NK-92 (cell line): ENCODE measurements around the gene STK10.

ENCODE experiments used
- DNase-seq: peaks from one replicate; lab custom pipeline; 2025; ENCODE audit not compliant: unreplicated experiment; lab: John Stamatoyannopoulos, UW

Gene STK10

DNA sequence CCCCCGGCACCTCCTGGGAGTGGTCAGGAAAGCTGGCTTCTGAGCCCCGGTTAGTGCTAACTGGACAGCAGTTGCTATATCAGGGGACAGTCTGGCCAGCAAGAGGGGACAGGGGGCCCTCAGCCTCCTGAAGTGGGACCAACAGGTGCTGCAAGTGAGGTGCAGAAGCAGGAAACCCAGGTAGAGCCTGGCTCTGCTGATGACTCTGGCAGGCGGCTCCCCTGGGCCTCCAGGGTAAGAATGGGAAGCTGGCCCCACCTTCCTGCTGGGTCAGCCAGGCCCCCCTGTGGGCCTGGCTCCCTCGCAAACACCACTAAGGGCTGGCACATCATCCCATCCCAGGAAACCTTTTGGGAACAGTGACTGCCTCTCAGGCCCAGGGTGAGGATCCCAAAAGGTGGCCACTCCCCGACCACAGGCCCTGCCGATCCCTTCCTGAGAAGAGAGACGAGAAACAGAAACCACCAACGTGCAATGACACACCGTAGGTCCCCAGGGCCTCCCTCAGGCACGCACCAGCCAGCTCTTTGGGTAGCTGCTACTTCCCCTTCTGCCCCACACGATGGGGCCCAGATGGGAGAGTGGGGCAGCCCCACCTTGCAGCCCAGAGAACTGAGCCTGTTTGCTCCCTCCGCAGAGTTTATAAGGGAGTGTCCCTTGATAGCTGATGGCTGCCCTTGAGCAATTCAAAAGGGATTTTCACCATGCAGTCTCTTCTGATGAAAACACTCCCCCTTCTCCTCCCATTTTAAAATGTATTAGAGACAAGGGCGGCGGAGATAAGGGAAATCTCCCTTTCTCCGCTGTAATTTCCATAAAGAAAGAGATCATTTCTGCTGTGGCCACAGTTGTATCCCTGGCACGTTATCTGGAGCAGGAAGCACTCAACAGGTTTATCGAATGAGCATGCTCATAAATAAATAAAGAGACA lies 76.8 kb downstream of the STK10 start:
- DNase-seq = no peak

DNA sequence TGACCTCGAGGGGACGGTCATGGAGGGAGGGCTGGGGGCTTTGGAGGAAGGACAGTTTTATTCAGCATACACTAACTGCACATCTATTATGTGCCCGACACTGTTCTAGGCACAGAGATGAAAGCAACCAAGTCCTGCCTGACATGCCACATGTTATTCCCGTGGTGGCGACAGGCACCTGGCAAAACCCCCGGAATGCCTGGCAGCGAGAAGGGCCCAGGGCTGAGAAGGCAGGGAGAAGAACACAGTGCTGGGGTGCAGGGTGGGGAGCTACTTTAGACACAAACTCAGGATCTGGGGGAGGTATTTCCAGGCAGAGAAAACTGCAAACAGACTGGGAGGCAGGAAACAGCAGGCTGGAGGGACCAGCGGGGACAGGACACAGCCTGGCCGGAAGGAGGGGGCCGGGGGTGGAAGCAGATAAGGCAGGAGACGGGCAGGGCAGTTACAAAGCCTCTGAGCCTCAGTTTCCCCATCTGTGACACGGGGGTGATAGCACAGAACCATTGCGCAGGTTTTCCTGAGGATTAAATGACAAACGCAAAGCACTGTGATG lies 77.7 kb downstream of the STK10 start:
- no peak for DNase-seq

DNA sequence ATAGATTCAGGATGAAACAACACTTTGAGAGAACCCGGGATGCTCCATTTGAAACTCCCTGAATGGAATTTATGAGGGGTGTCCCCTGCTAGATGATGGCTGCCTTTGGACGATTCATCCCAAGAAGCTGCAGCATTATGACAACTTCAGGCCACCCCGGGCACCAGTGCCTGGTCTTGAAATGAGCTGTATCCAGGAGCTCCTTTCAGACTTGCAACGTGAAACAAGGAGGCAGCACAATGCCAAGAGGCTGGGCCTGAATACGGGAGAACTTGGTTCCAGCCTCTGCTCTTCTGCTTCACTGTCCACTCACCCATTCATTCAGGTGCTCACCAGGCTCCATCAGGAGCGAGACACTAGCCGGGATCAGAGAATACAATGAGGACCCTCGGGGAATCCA lies 78.3 kb downstream of the STK10 start:
- DNase-seq = no peak

DNA sequence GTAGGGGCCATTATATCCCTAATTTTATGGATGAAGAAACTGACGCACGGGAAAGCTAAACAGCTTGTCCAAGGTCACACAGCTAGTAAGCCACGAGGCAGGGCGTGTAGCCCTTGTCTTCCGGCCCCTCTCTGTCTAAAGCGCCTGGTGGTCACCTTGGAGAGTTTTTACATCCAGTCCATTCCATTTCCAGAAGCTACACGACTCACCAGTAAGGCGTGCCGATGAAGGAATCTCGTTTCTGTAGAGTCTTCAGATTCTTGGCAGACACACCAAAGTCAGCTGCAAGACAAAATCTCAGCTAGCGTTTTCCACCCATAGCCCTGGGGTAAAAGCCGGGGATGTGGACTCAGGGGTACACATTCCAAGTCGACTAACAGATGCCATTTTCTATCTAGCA lies 80.5 kb downstream of the STK10 start:
- no peak for DNase-seq

DNA sequence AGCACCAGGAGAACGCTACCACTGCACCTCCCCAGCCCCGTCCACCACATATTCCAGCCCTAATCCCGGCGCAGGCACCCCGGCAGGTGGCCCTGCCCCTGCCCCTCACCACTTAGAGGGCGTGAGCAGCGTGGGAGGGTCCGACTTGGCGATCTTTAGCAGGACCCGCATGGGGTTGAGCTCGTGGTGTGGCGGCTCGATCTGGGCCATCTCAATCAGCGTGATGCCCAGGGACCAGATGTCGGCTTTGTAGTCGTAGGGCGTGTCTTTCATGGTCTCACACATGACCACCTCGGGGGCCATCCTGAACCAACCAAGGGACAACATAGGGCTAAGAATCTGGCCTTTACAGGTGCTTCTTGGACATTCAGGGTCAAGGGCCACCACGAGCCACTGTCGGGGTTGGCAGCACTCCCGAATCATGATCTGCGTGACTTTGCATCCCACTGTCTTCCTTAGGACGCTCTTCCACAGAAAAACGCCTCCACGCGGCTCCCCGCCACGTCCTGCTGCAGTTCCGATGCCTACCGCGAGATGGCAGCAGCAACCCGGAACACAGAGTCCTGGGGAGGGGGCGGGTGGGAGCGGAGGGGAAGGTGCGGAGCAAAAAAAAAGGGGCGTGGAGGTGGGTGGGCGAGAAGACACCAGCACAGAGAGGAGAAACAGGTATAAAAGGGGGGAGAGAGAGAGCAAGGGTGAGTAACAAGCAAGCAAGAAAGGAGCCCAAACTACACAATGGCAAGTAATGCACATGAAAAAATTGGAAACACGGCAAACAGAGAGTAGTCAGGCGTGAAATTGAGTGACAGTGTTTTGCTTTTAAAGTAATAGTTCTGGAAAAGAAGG lies 81.3 kb downstream of the STK10 start:
- no peak for DNase-seq

DNA sequence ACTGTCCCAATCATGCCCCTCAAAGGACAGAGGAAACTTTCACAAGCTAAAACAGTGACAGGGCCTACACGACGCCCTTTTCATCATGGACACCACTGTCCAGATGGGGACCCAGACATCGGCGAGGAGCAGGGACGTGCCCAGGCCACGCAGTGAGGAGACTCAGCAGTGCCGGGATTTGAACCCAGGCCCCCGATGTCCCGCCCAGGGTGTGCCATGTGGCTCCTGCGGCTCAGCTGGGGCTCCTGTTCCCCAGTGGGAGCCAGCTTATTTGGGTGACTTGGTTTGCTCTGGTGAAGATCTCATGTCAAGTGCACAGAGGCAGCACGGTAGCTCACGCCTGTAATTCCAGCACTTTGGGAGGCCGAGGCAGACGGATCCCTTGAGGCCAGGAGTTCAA lies 82.2 kb downstream of the STK10 start:
- DNase-seq = no peak

DNA sequence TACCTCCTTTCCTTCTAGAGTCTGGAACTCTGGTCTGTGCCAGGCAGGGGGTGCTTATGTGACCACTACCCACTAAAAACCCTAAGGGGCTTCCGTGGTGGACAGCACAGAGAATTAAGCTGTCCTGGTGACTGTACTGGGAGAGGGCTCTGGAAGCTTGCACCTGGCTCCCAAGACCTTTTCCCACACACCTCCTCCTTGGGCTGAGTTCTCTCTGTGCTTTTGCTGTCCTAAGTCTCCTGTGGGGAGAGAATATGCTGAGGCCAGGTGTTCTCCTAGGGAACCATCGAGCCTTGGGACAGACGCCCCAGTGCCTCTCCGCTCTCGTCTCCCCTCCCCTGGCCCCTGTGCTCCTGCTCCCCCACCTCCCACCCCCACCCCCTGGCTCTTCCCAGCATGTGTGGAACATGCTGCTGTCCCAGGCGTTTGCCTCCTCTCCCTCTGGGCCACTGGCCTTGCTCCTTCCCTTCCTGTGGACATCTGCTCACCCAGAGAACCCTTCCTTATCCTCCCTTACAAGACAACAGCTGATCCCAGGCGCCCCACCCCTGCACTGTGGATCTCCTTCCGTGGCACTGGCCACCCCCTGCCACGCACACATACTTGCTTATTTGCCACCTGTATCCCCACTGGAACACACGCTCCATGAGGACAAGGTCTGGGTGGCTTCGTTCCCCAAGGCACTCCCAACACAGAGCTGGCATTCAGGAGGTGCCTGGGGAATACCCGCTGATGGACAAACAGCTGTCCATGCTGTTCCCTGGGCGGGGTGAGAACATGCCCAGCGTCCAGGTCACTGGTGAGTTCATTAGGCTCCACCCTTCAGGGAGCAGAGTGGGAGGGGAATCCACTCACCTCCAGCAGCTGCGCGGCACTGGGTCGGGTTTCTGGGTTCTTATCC lies 83.0 kb downstream of the STK10 start:
- DNase-seq = no peak

DNA sequence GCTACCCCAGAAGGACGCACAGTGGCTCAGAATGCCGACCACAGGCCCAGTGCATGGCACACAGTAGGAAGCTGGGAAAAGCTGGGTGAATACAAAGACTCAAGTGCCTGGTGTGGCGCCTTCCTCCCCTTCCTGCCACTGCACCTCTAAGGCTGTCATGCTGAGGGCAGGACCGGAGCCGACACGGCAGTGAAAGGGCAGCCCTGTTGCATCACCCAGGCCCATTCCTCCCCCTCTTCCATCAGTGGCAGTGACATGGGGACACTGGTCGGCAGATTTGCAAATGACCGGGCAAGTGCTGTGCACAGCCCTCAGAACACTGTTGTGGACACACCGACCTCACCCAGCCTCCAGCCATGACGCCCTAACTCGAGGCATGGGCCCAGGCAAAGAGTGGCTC lies 84.0 kb downstream of the STK10 start:
- DNase-seq = no peak

DNA sequence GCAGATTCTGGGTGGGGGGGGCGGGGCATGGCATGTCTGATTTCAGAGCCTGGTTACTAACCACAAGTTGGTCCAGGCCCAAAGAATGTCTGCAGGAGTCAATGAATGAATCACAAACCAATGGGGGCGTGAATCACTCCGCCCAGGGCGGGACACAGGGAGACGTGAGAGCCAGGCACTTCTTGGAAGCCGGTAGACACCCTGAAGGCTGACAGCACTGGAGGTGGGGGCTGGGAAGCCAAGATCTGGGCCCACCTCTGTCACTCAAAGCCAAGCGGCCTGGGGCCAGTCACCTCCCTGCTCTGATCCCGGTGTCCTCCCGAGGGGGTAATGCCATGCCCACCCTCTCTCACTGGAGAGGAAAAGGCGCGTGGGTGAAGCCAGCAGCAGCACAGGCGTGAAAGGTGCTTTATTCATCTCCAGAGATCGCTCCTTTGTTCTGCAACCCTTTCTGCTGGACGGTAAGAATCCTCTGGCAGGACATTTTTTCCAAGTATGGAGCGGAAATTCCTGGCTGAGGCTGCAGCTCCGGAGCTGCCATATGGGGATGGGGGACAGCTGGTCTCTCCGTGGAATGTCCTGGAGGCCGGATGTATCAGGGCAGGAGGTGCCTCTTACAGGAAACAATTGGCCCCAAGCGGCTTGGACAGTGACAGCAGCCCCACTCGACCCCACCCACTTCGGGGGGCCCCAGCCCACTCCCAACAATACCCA lies 85.0 kb downstream of the STK10 start:
- no peak for DNase-seq

DNA sequence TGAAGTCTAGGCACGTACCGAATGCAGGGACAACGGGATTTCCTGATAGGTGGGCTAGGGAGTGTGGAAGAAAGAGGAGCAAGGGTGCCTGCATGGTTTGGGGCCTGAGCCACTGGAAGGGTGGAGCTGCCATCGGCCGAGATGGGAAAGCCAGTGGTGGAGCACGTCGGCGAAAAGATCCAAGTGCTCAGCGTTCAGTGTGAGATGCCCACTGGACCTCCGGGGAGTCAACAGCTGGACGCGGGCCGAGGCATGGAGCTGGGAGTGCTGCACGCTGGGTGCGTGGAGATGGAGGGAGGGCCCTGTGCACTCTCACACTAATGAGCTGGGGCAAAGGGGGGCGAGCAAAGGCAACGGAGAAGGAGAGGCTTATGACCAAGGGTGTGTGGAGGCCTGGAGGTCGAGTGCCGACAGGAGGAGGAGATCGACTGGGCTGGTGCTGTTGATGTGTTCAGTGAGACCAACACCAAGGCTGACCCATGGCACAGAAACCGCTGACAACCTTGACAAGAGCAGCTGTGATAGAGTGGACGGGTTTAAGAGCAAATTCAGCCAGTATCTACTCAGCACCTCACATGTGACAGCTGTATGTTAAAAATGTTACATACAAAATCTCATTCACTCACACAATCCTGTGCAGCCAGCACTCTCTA lies 85.7 kb downstream of the STK10 start:
- no peak for DNase-seq

DNA sequence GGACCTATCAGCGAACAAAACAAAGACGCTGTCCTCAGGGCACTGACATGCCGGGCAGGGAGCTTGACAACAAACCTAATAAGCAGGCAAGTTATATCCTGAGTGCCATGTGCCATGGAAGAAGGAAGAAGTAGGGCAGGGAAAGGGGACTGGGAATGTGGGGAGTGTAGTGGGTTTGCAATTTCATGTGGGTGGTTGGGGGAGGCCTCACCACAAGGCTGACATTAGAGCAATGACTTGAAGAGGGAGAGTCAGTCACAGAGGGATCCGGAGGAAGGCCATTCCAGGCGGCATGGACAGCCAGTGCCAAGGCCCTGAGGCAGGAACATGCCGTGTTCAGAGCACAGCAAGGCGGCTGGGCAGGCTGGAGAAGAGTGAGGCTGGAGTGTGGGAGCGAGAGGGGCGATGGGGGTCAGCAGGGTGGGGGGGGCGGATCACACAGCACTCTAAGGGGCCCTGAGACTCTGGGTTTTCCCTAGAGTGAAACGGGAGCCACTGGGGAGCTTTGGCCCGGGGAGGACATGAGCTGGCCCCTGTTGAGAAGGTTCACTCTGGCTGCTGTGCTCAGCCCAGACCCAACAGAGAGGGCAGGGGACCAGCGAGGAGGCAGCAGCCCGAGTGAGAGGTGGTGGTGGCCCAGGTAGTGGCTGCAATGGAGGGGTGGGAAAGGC lies 86.3 kb downstream of the STK10 start:
- no peak for DNase-seq

DNA sequence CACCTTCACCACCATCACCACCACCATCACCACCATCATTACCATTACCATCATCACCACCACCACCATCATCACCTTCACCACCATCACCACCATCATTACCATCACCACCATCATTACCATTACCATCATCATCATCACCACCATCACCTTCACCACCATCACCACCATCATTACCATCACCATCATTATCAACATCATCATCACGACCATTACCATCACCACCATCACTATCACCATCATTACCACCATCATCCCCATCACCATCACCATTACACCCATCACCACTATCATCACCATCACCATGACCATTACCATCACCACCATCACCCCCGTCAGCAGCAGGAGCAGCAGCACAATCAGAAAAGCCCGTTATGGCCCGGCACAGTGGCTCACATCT lies 89.1 kb downstream of the STK10 start:
- no peak for DNase-seq

DNA sequence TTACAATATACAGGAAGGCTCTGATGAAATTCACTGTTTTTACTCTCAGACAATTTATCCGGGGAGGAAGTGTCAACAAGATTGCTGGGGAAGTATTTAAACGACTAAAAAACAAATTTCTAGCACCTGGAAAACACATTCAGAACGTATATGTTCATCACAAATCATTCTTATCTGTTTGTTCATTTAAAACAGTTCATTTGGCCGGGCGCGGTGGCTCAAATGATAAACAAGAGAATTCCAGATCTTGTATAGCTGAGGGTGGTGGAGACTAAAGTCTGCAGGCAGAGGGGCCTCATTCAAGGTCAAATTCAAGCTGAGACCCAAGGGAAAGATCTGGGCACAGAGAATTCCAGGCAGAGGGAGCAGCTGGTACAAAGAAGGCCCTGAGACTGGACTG lies 90.0 kb downstream of the STK10 start:
- DNase-seq = no peak

DNA sequence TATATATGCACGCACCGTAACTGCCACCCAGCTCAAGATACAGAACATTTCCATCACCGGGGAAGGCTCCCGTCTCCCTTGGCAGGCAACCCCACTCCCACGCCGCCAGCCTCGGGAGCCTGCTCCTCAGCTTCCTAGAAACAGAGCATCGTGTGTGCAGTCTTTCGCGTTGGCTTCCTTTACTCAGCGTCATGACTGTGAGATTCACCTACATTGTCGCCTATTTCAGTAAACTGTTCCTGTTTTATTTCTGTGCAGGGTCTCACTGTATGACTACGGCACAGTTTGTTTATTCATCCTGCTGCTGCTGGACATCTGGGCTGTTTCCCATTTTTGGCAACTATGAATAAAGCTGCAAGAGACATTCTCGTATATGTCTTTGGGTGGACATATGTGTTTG lies 90.7 kb downstream of the STK10 start:
- no peak for DNase-seq

DNA sequence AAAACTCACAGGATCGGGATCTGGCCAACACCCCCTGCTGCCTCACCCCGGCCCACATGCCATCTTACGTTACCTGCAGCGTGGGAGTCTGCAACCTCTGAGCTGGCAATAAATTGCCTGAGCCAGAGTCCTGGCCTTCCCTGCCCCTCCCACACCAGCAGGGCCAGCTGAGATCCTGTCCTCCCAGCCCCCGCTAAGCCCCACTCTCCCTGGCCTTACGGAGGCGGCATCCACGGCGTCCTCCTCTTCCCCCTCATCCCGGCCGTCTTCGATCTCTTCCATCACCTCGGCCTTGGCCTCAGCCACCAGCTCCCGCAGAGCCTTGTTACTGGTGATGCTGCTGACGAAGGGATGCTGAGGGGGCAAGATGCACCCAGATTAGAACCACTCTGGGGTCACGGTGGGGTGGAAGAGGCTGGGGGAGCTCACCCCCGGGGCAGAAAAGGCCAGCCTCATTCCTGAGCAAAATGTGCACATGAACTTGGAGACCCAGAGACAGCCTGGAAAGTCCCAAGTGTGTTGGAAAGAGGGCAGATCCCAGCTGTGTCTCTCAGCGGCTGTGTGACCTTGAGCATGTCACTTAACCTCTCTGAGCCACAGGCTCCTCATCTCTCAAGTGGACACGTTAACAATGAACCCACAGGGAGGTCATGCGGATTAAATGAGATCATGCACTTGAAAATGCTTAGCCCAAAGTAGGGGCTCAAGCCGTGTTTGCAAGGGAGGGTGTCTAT lies 91.7 kb downstream of the STK10 start:
- DNase-seq = no peak

DNA sequence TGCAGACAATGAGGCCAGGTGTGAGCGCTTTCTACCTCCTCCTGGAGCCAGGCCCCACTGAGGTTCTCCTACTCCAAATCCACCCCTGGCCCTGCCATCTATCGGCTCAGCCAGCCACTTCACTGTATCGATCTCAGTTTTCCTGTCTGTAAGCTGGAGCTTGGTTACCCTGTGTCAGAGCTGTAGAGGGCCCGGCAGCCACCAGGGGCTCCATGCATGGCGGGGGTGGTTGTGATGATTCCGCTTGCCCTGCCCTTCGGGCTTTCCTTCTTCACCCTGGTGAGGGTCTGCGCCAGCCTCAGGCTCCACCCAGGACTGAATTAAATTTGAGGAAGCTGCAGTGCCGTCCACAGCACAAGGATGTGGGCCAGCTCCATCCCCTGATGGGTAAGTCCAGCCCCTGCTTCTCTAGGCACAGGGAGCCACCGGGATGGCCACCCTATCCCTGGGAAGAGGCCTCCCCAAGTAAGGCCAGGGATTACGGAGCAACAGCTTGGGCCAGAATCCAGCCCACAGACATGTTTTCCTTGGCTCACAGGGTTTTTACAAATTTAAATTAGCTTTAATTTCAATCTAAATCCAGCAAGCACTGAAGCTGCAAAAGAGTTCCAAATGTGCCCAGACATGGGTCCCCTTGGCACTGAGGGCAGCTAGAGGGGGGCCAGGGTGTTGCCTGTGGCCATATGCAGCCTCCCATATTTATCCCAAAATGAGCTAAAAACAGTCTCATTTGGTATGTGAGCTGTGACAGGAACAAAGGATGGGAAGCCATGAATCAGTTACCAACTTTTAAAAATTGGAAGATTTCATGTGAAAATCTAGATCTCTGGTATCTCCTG lies 92.4 kb downstream of the STK10 start:
- DNase-seq = no peak

DNA sequence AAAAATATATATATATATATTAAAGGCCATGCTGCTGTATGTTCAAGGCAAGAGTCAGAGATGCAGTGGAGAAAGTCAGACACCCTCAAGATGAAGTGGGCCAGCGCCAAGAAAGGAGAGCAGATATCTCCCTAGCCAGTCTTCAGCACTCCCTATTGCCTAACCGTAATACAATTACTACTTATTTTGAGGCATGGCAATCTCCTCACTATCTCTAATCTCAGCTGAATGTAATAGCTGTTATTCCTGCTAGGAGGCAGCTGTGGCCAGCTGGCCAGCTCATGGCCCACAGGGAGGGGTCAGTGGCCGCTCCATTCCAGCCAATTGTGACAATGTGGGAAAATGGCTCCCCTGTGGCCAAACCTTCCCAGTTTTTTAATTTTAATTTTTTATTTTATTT lies 94.1 kb downstream of the STK10 start:
- DNase-seq = no peak

DNA sequence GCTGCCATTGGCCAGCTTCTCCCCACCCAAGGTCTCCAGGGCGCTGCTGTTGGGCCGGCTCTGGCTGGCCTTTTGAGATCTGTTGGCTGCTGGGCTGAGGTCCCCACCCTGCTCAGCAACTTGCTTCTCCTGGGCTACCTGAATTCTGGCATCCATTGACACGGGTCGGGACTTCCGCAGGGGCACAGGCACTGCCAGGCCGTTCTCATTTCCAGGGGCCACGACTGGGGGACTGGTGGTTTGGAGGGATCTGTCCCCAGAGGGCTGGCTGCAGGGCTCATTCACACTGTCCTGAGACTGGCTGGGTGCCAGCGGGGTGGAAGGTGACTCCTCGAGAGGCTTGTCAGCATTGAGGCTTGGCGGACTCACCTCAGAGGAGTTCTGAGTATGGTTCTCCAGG lies 94.5 kb downstream of the STK10 start:
- DNase-seq = no peak
